Ishikawa (cell line): ENCODE results near the gene CCK.

Experiments
- EGR1 ChIP-seq: IDR thresholded peaks from 2 replicates; pipeline ENCODE4 v1.6.1; 2012
- MAX ChIP-seq: IDR thresholded peaks from 2 replicates; pipeline ENCODE4 v1.6.1; 2012
- RAD21 ChIP-seq: IDR thresholded peaks from 2 replicates; pipeline ENCODE4 v1.6.1; 2012; ENCODE audit warnings: low read depth
- USF1 ChIP-seq: IDR thresholded peaks from 2 replicates; pipeline ENCODE4 v1.6.1; 2012
- YY1 ChIP-seq: IDR thresholded peaks from 2 replicates; pipeline ENCODE4 v1.6.1; 2012; ENCODE audit warnings: low read depth

- no peak for TF ChIP-seq EGR1
- no peak for TF ChIP-seq MAX
- TF ChIP-seq USF1 = no peak
- no peak for TF ChIP-seq YY1
- no peak for TF ChIP-seq RAD21
Observed at GRCh38 chr3:42275217-42275616, 9.2 kb upstream of the CCK start.
